H1 (cell line): ENCODE results near the gene RPAP3. TPM values are rescaled to one million over a fixed set of nuclear protein-coding genes. Genes with fewer than 3 reads are reported as not detected.
A peak's percentile ranks its signal among the peaks of the same experiment; 100 is the strongest.

ENCODE experiments used
- BACH1 ChIP-seq: IDR thresholded peaks from 2 replicates; pipeline ENCODE4 v1.6.1; 2012; ENCODE audit warnings: low read length, improper control_type of control experiment
- POLR2A ChIP-seq, 2 experiments: IDR thresholded peaks; 1 replicate in 1 of 2; 2 replicates in 1 of 2; pipeline ENCODE4 v1.6.1; 2011; ENCODE audit warnings: low read depth in 2 of 2, low read length in 2 of 2, mild to moderate bottlenecking in 2 of 2; ENCODE audit errors: control extremely low read depth in 1 of 2
- POLR2AphosphoS5 ChIP-seq: IDR thresholded peaks from 2 replicates; pipeline ENCODE4 v1.6.1; 2011; ENCODE audit warnings: low read depth, low read length
- polyA plus RNA-seq, 7 experiments: library from polyadenylated mRNA; depleted of rRNA in 3 of 7; stranded (reverse) in 5 of 7; unstranded in 2 of 7; fragments of >200 nt in 5 of 7; fragments of 200-250 nt in 2 of 7; gene quantifications; 1 replicate in 5 of 7; 2 replicates in 1 of 7; 4 replicates in 1 of 7; pipeline versions ENCODE4 v1.2.1 to v1.2.3, GENCODE V29; 2011 to 2013; ENCODE audit warnings: missing spikeins in 2 of 7, mixed read lengths in 2 of 7
- total RNA-seq: library from RNA; stranded (reverse); fragmentation: NEBNext Ultra II Directional; extraction: Animal tissue kit (Norgen Biotek cat#: 25700); gene quantifications from 2 replicates; pipeline ENCODE4 v1.2.1, GENCODE V29; 2021

Gene RPAP3
- total and polyA plus RNA-seq, 2 of the 8 experiments (the other 6 are each of a cell fraction or from before 2014, with no cell fraction given): 6.4 to 60.5 TPM

GRCh38 chr12:47705566-47706425, at the start of gene RPAP3 (continued):
- TF ChIP-seq POLR2AphosphoS5 (peak; percentile 94), BACH1 (peak; percentile 86), POLR2A (IDR thresholded peaks at IDR 0.05; ENCODE audit: control extremely low read depth in 1 of 2, low read depth in 2 of 2, low read length in 2 of 2) (peak; percentile 87 to 89)
